ENCODE results near the gene MRPL57.
"Not testable (repeated sequence)": the region's sequence is repeated elsewhere in the genome, so short reads cannot be mapped to it uniquely, and the experiment has no call there.

The MRPL57 gene

GRCh38 chr13:21176215-21176981 is at the start of gene MRPL57, which contains the start of gene SKA3:
TSS of gene MRPL57 (plus strand) at chr13:21176658. CDS start at chr13:21176917, 259 bp downstream.
TSS of gene SKA3 (minus strand) at chr13:21176552. CDS start at chr13:21176477, 75 bp downstream.
- peak; percentile 96 for DNase-seq (ENCODE audit: low spot score)

GRCh38 chr13:21130116-21130515 is 46.3 kb upstream of the MRPL57 start:
- no peak for DNase-seq (ENCODE audit: low spot score)

GRCh38 chr13:21133077-21133476 is 43.4 kb upstream of the MRPL57 start:
- no peak for DNase-seq (ENCODE audit: low spot score)

- DNase-seq (ENCODE audit: low spot score): no peak
Observed at GRCh38 chr13:21134475-21134874, 42.0 kb upstream of the MRPL57 start.

- DNase-seq (ENCODE audit: low spot score): not testable (repeated sequence)
Observed at GRCh38 chr13:21135833-21136232, 40.6 kb upstream of the MRPL57 start.

- DNase-seq (ENCODE audit: low spot score): peak; percentile 58
Observed at GRCh38 chr13:21137696-21138095, 38.8 kb upstream of the MRPL57 start.

- no peak for DNase-seq (ENCODE audit: low spot score)
Observed at GRCh38 chr13:21138561-21138960, 37.9 kb upstream of the MRPL57 start.

- DNase-seq (ENCODE audit: low spot score): no peak
Observed at GRCh38 chr13:21139374-21139773, 37.1 kb upstream of the MRPL57 start.

GRCh38 chr13:21142766-21143165 is 33.7 kb upstream of the MRPL57 start:
- DNase-seq (ENCODE audit: low spot score): no peak

GRCh38 chr13:21147827-21148226 is 28.6 kb upstream of the MRPL57 start:
- no peak for DNase-seq (ENCODE audit: low spot score)

GRCh38 chr13:21148557-21149258 is 27.8 kb upstream of the MRPL57 start:
- DNase-seq (ENCODE audit: low spot score): no peak

- DNase-seq (ENCODE audit: low spot score): no peak
Observed at GRCh38 chr13:21149568-21149967, 26.9 kb upstream of the MRPL57 start.

GRCh38 chr13:21150013-21150412 is 26.4 kb upstream of the MRPL57 start:
- DNase-seq (ENCODE audit: low spot score): no peak

- no peak for DNase-seq (ENCODE audit: low spot score)
Observed at GRCh38 chr13:21152251-21152899, 24.1 kb upstream of the MRPL57 start.

GRCh38 chr13:21164631-21165030 is 11.8 kb upstream of the MRPL57 start:
- DNase-seq (ENCODE audit: low spot score): no peak

GRCh38 chr13:21165606-21166005 is 10.9 kb upstream of the MRPL57 start:
- DNase-seq (ENCODE audit: low spot score): not testable (repeated sequence)

GRCh38 chr13:21171420-21171819 is 5.0 kb upstream of the MRPL57 start:
- peak; percentile 72 for DNase-seq (ENCODE audit: low spot score)

GRCh38 chr13:21173767-21174166 is 2.7 kb upstream of the MRPL57 start:
- DNase-seq (ENCODE audit: low spot score): not testable (repeated sequence)

GRCh38 chr13:21175656-21176214 is 723 bp upstream of the MRPL57 start:
- no peak for DNase-seq (ENCODE audit: low spot score)

GRCh38 chr13:21176982-21177284 is 475 bp downstream of the MRPL57 start:
- DNase-seq (ENCODE audit: low spot score): no peak

- DNase-seq (ENCODE audit: low spot score): peak; percentile 60
Observed at GRCh38 chr13:21181671-21182070, 5.2 kb downstream of the MRPL57 start.

GRCh38 chr13:21186410-21186809 is 10.0 kb downstream of the MRPL57 start:
- not testable (repeated sequence) for DNase-seq (ENCODE audit: low spot score)

- DNase-seq (ENCODE audit: low spot score): not testable (repeated sequence)
Observed at GRCh38 chr13:21194756-21195155, 18.3 kb downstream of the MRPL57 start.

Measured in kidney tubule cell (primary cell).